Gastroesophageal sphincter (tissue), 3 donors: ENCODE data around the gene ACER2.

Experiments
- CTCF ChIP-seq, 4 experiments: fragments of 200-600 bp in 2 of 4; fragments of 450-650 bp in 2 of 4; sonication (generic) in 1 of 4; IDR thresholded peaks; one replicate each; pipeline ENCODE4 v1.5.1; 2017 to 2019; ENCODE audit warnings: antibody characterized with exemption in 4 of 4, mild to moderate bottlenecking in 2 of 4, moderate library complexity in 2 of 4
- EP300 ChIP-seq: sonication (generic); formaldehyde crosslinking; IDR thresholded peaks from one replicate; pipeline ENCODE4 v1.6.1; 2017; ENCODE audit warnings: antibody characterized with exemption, mild to moderate bottlenecking
- POLR2A ChIP-seq, 2 donors: fragments of 450-650 bp; IDR thresholded peaks; one replicate each; pipeline ENCODE4 v1.6.1; 2017; ENCODE audit warnings: antibody characterized with exemption in 2 of 2, mild to moderate bottlenecking in 2 of 2, moderate library complexity in 1 of 2
- POLR2AphosphoS5 ChIP-seq: sonication (generic); formaldehyde crosslinking; IDR thresholded peaks from one replicate; pipeline ENCODE4 v1.6.1; 2017; ENCODE audit warnings: antibody characterized with exemption

GRCh38 chr9:19493876-19494275 lies 85.1 kb downstream of the ACER2 start:
- TF ChIP-seq CTCF (IDR thresholded peaks at IDR 0.05) (no peak), POLR2AphosphoS5 (no peak), EP300 (no peak), POLR2A (IDR thresholded peaks at IDR 0.05) (no peak)
